ENCODE results near the gene SRSF9.

The SRSF9 gene

DNA sequence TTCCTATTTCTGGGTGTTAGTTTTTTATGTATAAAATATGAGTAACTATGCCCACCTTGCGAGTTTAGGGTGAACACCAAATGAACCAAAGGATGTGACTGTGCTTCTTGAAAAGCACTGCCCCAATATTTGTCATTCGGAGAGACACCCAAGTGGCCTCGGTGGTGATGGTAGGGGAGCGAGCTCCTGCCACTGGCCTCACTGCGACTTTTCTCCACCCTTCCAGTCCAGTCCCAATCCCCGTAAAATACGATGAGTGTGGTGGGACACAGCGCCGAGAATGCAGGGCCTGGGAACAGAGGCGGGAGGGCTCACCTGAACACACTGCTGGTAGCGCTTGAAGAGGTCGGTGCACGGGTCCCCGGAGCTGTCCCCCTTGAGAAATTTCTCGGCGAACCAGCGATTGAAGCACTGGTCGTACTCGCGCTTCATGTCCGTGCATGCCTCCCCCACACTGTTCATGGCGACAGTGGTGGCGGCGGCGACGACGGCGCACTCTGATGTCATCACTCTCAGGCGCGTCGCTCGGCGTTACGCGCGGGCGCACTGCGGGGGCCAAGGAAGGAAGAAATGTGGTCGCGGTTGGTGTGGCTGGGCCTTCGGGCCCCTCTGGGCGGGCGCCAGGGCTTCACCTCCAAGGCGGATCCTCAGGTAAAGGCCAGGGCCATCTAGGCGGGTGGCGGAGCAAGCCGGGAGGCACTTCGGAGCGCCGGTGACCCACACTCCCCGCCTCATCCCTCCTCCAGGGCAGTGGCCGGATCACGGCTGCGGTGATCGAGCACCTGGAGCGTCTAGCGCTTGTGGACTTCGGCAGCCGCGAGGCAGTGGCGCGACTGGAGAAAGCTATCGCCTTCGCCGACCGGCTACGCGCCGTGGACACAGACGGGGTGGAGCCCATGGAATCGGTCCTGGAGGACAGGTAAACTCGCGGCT is 23.4 kb downstream of the SRSF9 start, which contains the start of the genes GATC and TRIAP1:
TSS of gene GATC (plus strand) at position 534 of the 933 bp plus-strand sequence. CDS start at position 571, 37 bp downstream.
TSS of gene TRIAP1 (minus strand) at position 474 of the 933 bp plus-strand sequence. CDS start at position 462, 12 bp downstream.
- H3K27me3 Mint-ChIP-seq = peaks cover 4% of the 10 kb centered on the region
- H3K9me3 Mint-ChIP-seq = no peaks in the 10 kb centered on the region
- H3K36me3 Mint-ChIP-seq (ENCODE audit: low read depth) = peaks cover 73% of the 10 kb centered on the region
- peak within 1 kb of the TSS; percentile 97 for H3K27ac Mint-ChIP-seq
- H3K4me1 Mint-ChIP-seq (ENCODE audit: low read depth) = peaks cover 50% of the 10 kb centered on the region
- peak within 1 kb of the TSS; percentile 99 for H3K4me3 Mint-ChIP-seq

DNA sequence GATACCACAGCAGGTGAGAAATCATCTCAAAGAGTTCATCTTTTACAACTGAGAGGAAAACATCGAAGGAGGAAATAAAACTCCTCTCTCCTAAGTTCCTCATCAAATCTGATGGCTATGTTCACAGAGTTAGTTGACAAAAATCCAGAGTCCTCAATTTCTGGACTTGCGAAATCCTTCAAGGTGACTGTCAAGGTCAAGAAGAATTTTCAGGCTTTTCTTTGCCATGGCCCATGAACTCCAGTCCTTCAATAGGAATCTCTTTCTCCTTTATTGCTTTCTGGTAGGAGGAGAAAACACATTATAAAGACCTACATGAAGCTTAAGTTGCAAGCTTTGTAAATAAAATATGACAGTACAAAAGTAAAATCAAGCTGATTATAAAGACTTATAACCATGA is 24.9 kb downstream of the SRSF9 start:
- H3K4me1 Mint-ChIP-seq (ENCODE audit: low read depth) = peaks cover 59% of the 10 kb centered on the region
- H3K9me3 Mint-ChIP-seq = no peaks in the 10 kb centered on the region
- peak overlapping the region; percentile 97 for H3K27ac Mint-ChIP-seq
- H3K27me3 Mint-ChIP-seq = peaks cover 4% of the 10 kb centered on the region
- peak overlapping the region; percentile 99 for H3K4me3 Mint-ChIP-seq
- peaks cover 78% of the 10 kb centered on the region for H3K36me3 Mint-ChIP-seq (ENCODE audit: low read depth)

- peaks cover 43% of the 10 kb centered on the region for H3K4me1 Mint-ChIP-seq (ENCODE audit: low read depth)
- peak overlapping the region; percentile 7 for H3K27ac Mint-ChIP-seq
- H3K27me3 Mint-ChIP-seq = no peaks in the 10 kb centered on the region
- H3K36me3 Mint-ChIP-seq (ENCODE audit: low read depth) = peaks cover 49% of the 10 kb centered on the region
- H3K4me3 Mint-ChIP-seq = peak overlapping the region; percentile 62
- H3K9me3 Mint-ChIP-seq = no peaks in the 10 kb centered on the region
Observed at GRCh38 chr12:120439646-120440247, 29.8 kb downstream of the SRSF9 start.

GRCh38 chr12:120438495-120439198 is 30.9 kb downstream of the SRSF9 start:
- Mint-ChIP-seq H3K36me3 (ENCODE audit: low read depth) (peaks cover 38% of the 10 kb centered on the region), H3K4me1 (ENCODE audit: low read depth) (peaks cover 32% of the 10 kb centered on the region), H3K27ac (peak overlapping the region; percentile 96), H3K4me3 (peak overlapping the region; percentile 95), H3K27me3 (no peaks in the 10 kb centered on the region), H3K9me3 (no peaks in the 10 kb centered on the region)

DNA sequence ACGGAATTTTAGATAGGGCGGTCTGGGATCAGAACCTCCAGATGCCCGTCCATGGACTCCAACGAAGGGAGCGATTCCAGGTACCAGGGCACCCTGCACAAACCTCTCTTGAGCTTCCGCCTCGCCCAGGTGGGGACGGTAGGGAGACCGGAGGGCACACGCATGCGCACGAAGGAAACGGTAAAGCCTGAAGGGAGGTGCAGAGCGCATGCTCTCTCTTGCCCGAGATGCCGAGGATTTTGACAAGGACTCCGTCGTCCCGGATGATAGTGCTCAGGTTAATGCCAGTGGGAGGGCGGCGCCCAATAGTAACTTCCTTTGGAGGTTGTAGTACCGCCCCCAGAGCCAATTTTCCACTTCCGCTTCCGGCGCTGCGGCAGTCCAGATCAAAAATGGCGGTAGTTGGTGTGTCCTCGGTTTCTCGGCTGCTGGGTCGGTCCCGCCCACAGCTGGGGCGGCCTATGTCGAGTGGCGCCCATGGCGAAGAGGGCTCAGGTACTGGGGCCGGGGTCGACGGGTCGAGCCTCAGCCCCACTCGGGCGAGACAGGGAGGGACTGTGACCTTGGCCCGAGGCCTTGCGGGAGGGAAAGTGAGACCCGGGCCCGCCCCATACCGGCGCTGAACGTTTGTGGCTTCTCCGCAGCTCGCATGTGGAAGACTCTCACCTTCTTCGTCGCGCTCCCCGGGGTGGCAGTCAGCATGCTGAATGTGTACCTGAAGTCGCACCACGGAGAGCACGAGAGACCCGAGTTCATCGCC is 31.6 kb downstream of the SRSF9 start, which contains the start of gene COX6A1:
TSS of gene COX6A1 (plus strand) at position 379 of the 760 bp plus-strand sequence. CDS start at position 393, 14 bp downstream.
- Mint-ChIP-seq H3K4me3 (peak within 1 kb of the TSS; percentile 95), H3K27me3 (no peaks in the 10 kb centered on the region), H3K36me3 (ENCODE audit: low read depth) (peaks cover 32% of the 10 kb centered on the region), H3K27ac (peak within 1 kb of the TSS; percentile 96), H3K9me3 (no peaks in the 10 kb centered on the region), H3K4me1 (ENCODE audit: low read depth) (peaks cover 36% of the 10 kb centered on the region)

DNA sequence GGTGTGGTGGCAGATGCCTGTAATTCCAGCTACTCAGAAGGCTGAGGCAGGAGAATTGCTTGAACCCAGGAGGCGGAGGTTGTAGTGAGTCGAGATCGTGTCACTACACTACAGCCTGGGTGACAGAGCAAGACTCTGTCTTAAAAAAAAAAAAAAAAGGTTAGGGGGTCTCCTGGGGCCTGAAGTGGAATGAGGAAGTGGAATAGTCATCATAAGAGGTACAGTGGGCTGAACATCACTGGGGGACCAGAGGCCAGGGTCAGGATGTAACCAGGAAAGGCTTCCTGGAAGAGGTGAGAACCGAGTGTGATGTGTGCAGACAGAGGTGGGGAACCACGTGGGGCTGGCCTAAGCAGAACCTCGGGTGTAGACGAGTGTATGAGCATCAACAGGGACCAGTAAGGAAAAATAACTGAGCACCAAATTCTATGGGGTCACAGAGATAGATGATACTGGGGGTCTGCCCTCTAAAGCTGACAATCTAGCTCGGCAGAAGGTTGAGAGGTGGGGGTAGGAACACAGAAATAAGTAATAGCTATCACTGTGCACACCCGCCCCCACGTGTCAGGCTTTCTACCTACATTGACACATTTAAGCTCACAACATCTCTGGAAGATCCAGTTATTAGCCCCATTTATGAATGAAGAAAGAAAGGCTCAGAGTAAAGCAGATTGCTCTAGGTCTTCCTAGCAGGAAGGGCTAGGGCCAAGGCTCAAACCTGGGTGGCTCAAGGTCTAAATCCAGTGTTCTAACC is 36.6 kb downstream of the SRSF9 start:
- H3K4me3 Mint-ChIP-seq = no peak overlapping the region
- H3K4me1 Mint-ChIP-seq (ENCODE audit: low read depth) = peaks cover 27% of the 10 kb centered on the region
- H3K36me3 Mint-ChIP-seq (ENCODE audit: low read depth) = no peaks in the 10 kb centered on the region
- H3K9me3 Mint-ChIP-seq = no peaks in the 10 kb centered on the region
- H3K27ac Mint-ChIP-seq = no peak overlapping the region
- peaks cover 9% of the 10 kb centered on the region for H3K27me3 Mint-ChIP-seq

GRCh38 chr12:120429368-120429767 is 40.2 kb downstream of the SRSF9 start:
- no peak overlapping the region for H3K27ac Mint-ChIP-seq
- H3K4me3 Mint-ChIP-seq = no peak overlapping the region
- no peaks in the 10 kb centered on the region for H3K9me3 Mint-ChIP-seq
- no peaks in the 10 kb centered on the region for H3K36me3 Mint-ChIP-seq (ENCODE audit: low read depth)
- H3K4me1 Mint-ChIP-seq (ENCODE audit: low read depth) = peaks cover 20% of the 10 kb centered on the region
- peaks cover 9% of the 10 kb centered on the region for H3K27me3 Mint-ChIP-seq

DNA sequence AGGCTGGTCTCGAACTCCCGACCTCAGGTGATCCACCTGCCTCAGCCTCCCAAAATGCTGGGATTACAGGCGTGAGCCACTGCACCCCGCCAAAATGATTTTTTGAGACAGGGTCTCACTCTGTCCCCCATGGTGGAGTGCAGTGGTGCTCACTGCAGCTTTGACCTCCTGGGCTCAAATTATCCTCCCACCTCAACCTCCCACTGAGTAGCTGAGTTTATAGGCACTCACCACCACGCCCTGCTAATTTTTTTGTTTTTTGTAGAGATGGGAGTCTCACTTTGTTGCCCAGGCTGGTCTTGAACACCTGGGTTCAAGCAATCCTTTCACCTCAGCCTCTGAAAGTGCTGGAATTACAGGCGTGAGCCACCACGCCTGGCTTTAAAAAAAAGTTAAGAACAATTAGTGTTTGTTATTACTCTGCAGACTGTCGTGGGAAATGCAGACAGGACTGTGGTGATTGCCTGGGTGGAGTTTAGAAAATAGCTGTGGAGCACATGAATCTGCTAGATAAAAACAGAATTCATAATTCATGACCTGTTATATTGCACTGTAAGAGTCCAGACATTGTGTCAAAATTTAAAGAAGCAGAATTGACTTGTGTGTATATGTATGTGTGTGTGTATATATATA is 40.8 kb downstream of the SRSF9 start:
- Mint-ChIP-seq H3K4me3 (no peak overlapping the region), H3K27me3 (peaks cover 9% of the 10 kb centered on the region), H3K4me1 (ENCODE audit: low read depth) (peaks cover 20% of the 10 kb centered on the region), H3K27ac (no peak overlapping the region), H3K36me3 (ENCODE audit: low read depth) (no peaks in the 10 kb centered on the region), H3K9me3 (no peaks in the 10 kb centered on the region)

- Mint-ChIP-seq H3K27ac (no peak overlapping the region), H3K4me1 (ENCODE audit: low read depth) (peaks cover 5% of the 10 kb centered on the region), H3K36me3 (ENCODE audit: low read depth) (no peaks in the 10 kb centered on the region), H3K27me3 (peaks cover 9% of the 10 kb centered on the region), H3K9me3 (no peaks in the 10 kb centered on the region), H3K4me3 (no peak overlapping the region)
Observed at GRCh38 chr12:120425797-120426196, 43.8 kb downstream of the SRSF9 start.

DNA sequence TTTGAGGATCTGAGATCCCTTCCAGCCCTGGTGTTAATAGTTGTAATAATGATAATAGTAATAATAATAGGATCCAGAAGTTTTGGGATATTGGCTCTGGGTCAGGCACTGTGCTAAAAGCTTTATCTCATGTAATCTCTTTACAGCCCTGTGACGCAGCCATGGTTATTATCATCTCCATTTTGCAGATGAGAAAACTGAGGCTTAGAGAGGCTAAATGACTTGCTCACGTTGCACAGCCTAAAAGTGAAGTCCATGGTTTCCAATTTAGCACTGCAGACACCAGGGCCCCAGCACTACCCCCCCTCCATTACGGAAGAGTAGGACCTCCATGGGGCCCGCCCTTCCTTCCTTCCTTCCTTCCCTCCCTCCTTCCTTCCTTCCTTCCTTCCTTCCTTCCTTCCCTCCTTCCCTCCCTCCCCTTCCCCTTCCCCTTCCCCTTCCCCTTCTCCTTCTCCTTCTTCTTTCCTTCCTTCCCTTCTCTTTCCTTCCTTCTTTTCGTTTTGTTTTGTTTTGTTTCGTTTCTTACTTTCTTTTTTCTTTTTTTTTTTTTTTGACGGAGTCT is 46.6 kb downstream of the SRSF9 start:
- H3K27ac Mint-ChIP-seq = no peak overlapping the region
- no peak overlapping the region for H3K4me3 Mint-ChIP-seq
- H3K27me3 Mint-ChIP-seq = no peaks in the 10 kb centered on the region

GRCh38 chr12:120421701-120422100 is 47.8 kb downstream of the SRSF9 start:
- Mint-ChIP-seq H3K4me3 (no peak overlapping the region), H3K27me3 (no peaks in the 10 kb centered on the region), H3K27ac (no peak overlapping the region), H3K4me1 (ENCODE audit: low read depth) (no peaks in the 10 kb centered on the region), H3K9me3 (no peaks in the 10 kb centered on the region), H3K36me3 (ENCODE audit: low read depth) (no peaks in the 10 kb centered on the region)

More for the DNA sequence above, 46.6 kb downstream of the SRSF9 start:
- H3K4me1 Mint-ChIP-seq (ENCODE audit: low read depth) = no peaks in the 10 kb centered on the region
- no peaks in the 10 kb centered on the region for H3K9me3 Mint-ChIP-seq
- H3K36me3 Mint-ChIP-seq (ENCODE audit: low read depth) = no peaks in the 10 kb centered on the region

- H3K4me1 Mint-ChIP-seq (ENCODE audit: low read depth) = no peaks in the 10 kb centered on the region
- no peaks in the 10 kb centered on the region for H3K27me3 Mint-ChIP-seq
- H3K27ac Mint-ChIP-seq = no peak overlapping the region
- no peak overlapping the region for H3K4me3 Mint-ChIP-seq
- no peaks in the 10 kb centered on the region for H3K36me3 Mint-ChIP-seq (ENCODE audit: low read depth)
- H3K9me3 Mint-ChIP-seq = no peaks in the 10 kb centered on the region
Observed at GRCh38 chr12:120417917-120418580, 51.5 kb downstream of the SRSF9 start.
